Calu3 (cell line): ENCODE data around the gene LAMA5. TPM values are rescaled to one million over a fixed set of nuclear protein-coding genes. Genes with fewer than 3 reads are reported as not detected.

Experiments
- BruUV-seq: library from RNA; stranded (reverse); fragments of 400-500 nt; replicated peaks from 2 replicates; lab custom pipeline; 2021; lab: Mats Ljungman, UMichigan
- CTCF ChIA-PET: fragments of 300-600 bp; sonication (Branson Sonifier 250); formaldehyde crosslinking; loops from one replicate; lab custom pipeline; 2022; ENCODE audit warnings: antibody characterized with exemption; lab: Charles Lee
- DNase-seq: peaks from one replicate; pipeline ENCODE4 v3.0.0; 2022
- H3K27ac Mint-ChIP-seq: one replicate; pipeline ENCODE4 v1.8.0; 2022; ENCODE audit warnings: mixed read lengths; ENCODE audit not compliant: unreplicated experiment
- H3K27me3 Mint-ChIP-seq: one replicate; pipeline ENCODE4 v1.8.0; 2022; ENCODE audit warnings: mixed read lengths; ENCODE audit not compliant: unreplicated experiment
- H3K36me3 Mint-ChIP-seq: one replicate; pipeline ENCODE4 v1.8.0; 2022; ENCODE audit warnings: mild to moderate bottlenecking, moderate library complexity, mixed read lengths; ENCODE audit not compliant: insufficient read depth, unreplicated experiment
- H3K4me1 Mint-ChIP-seq: one replicate; pipeline ENCODE4 v1.8.0; 2022; ENCODE audit warnings: mild to moderate bottlenecking, low read depth, mixed read lengths; ENCODE audit not compliant: unreplicated experiment
- H3K4me3 Mint-ChIP-seq: one replicate; pipeline ENCODE4 v1.8.0; 2022; ENCODE audit warnings: mild to moderate bottlenecking, low read depth, moderate library complexity, mixed read lengths; ENCODE audit not compliant: unreplicated experiment
- H3K9me3 Mint-ChIP-seq: one replicate; pipeline ENCODE4 v1.8.0; 2022; ENCODE audit warnings: low read depth, mixed read lengths; ENCODE audit not compliant: unreplicated experiment
- intact Hi-C: fragments of 100-400 bp; cut with micrococcal nuclease; formaldehyde crosslinking; loops from one replicate; pipeline ENCODE4 v1.10.0; 2022; ENCODE audit not compliant: unreplicated experiment
- total RNA-seq: library from RNA; stranded (reverse); gene quantifications from 2 replicates; pipeline ENCODE4 v1.2.3, GENCODE V29; 2022
- TF ChIP-seq, protein P1 (sequence below): fragments of 200-600 bp; IDR thresholded peaks from one replicate; pipeline ENCODE4 v1.8.0; 2022; ENCODE audit warnings: antibody characterized with exemption; ENCODE audit not compliant: unreplicated experiment

LAMA5 gene
- total RNA-seq, 1 experiment from 2014 or later = 763 TPM

DNA sequence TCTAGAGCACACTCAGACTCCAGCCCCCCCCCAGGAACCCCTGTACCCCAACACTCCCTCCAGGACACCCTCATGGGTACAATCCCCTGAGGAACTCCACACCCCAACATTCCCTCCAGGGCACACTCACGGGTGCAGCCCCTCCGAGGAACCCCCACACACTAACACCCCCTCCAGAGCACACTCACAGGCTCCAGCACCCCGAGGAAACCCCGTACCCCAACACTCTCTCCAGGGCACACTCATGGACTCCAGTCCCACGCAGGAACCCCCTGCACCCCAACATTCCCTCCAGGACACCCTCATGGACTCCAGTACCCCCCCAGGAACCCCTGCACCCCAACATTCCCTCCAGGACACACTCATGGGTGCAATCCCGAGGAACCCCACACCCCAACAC is 31.6 kb downstream of the LAMA5 start:
- no peak overlapping the region for H3K27ac Mint-ChIP-seq
- no TSS peak for BruUV-seq
- CTCF ChIA-PET = no interaction called here

DNA sequence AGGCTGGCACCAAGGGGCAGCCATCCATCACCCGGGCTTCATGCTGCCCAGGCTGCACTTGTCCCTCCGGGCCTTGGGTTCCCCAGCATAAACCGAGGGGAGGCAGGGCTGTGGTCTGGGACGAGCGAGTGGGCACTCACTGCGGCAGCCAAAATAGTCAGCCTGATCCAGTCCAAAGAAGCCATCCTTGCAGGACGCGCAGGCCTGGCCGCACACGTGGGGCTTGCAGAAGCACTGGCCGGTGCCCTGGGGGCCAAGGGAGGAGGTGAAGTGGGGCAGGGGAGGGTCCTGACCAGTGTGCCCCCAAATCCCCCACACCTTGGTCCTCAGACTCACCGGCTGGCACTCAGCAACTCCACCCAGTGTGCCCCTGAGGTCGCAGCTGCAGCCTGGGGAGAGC is 32.2 kb downstream of the LAMA5 start:
- TF ChIP-seq, protein P1, sequence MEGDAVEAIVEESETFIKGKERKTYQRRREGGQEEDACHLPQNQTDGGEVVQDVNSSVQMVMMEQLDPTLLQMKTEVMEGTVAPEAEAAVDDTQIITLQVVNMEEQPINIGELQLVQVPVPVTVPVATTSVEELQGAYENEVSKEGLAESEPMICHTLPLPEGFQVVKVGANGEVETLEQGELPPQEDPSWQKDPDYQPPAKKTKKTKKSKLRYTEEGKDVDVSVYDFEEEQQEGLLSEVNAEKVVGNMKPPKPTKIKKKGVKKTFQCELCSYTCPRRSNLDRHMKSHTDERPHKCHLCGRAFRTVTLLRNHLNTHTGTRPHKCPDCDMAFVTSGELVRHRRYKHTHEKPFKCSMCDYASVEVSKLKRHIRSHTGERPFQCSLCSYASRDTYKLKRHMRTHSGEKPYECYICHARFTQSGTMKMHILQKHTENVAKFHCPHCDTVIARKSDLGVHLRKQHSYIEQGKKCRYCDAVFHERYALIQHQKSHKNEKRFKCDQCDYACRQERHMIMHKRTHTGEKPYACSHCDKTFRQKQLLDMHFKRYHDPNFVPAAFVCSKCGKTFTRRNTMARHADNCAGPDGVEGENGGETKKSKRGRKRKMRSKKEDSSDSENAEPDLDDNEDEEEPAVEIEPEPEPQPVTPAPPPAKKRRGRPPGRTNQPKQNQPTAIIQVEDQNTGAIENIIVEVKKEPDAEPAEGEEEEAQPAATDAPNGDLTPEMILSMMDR = no peak
- H3K9me3 Mint-ChIP-seq = no peaks in the 10 kb centered on the region
- no TSS peak for BruUV-seq
- intact Hi-C loops = no loop called here
- H3K4me3 Mint-ChIP-seq = no peak overlapping the region
- H3K27ac Mint-ChIP-seq = no peak overlapping the region
- H3K36me3 Mint-ChIP-seq = peaks cover 87% of the 10 kb centered on the region
- no peaks in the 10 kb centered on the region for H3K27me3 Mint-ChIP-seq
- CTCF ChIA-PET = no interaction called here
- no peak for DNase-seq
- H3K4me1 Mint-ChIP-seq = no peaks in the 10 kb centered on the region

More for the DNA sequence above, 31.6 kb downstream of the LAMA5 start:
- Mint-ChIP-seq H3K27me3 (no peaks in the 10 kb centered on the region), H3K4me1 (no peaks in the 10 kb centered on the region), H3K9me3 (no peaks in the 10 kb centered on the region), H3K4me3 (no peak overlapping the region), H3K36me3 (peaks cover 87% of the 10 kb centered on the region)
- intact Hi-C loops = no loop called here
- TF ChIP-seq, protein P1 = no peak
- no peak for DNase-seq

- BruUV-seq = no TSS peak
- H3K36me3 Mint-ChIP-seq = peaks cover 87% of the 10 kb centered on the region
- TF ChIP-seq, protein P1 = no peak
- H3K27me3 Mint-ChIP-seq = no peaks in the 10 kb centered on the region
- DNase-seq = no peak
- H3K9me3 Mint-ChIP-seq = no peaks in the 10 kb centered on the region
- no peak overlapping the region for H3K4me3 Mint-ChIP-seq
- intact Hi-C loops = no loop called here
- H3K4me1 Mint-ChIP-seq = no peaks in the 10 kb centered on the region
- no peak overlapping the region for H3K27ac Mint-ChIP-seq
- CTCF ChIA-PET = no interaction called here
Observed at GRCh38 chr20:62333820-62334595, 33.1 kb downstream of the LAMA5 start.

DNA sequence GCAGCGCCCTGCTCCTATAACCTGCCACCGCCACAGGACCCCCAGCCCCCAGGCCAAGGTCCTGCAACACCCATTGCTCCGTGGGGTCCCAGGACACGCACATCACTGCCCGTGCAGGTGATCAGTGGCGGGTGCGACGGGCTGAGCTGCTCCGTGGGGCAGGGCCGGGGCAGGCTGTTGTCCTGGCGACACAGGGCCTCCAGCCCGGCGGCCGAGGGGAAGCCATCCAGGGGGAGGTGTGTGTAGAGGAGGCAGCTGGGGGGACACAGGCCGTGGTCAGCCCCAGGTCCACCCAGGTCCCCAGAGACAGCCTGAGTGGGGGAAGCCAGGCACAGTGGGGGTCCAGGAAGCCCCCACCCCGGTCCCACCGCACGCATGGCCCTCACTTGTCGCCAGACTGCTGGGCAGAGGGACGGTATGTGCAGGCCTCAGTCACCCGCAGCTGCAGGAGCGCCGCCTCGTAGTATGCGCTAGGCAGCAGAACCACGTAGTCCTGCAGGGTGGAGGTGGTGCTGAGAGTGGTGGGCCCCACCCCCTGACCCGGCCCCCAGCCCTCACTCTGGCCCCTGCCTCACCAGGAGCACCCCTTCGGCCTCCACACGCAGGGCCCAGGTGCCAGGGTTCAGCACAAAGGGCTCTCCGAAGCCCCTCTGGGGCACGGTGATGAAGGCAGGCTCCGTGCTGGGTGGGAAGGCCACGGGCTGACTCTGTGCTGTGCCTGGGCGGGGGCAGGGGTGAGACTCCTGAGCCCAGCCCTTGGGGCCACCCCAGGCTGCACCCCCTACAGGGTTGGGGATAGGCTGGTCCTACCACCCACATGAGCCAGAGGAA is 33.9 kb downstream of the LAMA5 start:
- Mint-ChIP-seq H3K4me3 (no peak overlapping the region), H3K27ac (no peak overlapping the region), H3K36me3 (peaks cover 87% of the 10 kb centered on the region), H3K9me3 (no peaks in the 10 kb centered on the region), H3K27me3 (no peaks in the 10 kb centered on the region), H3K4me1 (no peaks in the 10 kb centered on the region)
- intact Hi-C loops = no loop called here
- CTCF ChIA-PET = no interaction called here
- BruUV-seq = TSS peak; percentile 43
- TF ChIP-seq, protein P1 = no peak
- DNase-seq = no peak
